Caco-2 (cell line): ENCODE measurements around the gene ZC3HAV1L. TPM values are rescaled to one million over a fixed set of nuclear protein-coding genes. Genes with fewer than 3 reads are reported as not detected.

Experiments
- BruUV-seq: library from RNA; stranded (reverse); fragments of 400-500 nt; replicated peaks from 2 replicates; lab custom pipeline; 2021; lab: Mats Ljungman, UMichigan
- CTCF ChIA-PET: fragments of 300-600 bp; sonication (Branson Sonifier 250); formaldehyde crosslinking; loops from one replicate; lab custom pipeline; 2022; ENCODE audit warnings: antibody characterized with exemption; lab: Charles Lee
- POLR2A ChIA-PET: fragments of 300-600 bp; sonication (Branson Sonifier 250); formaldehyde crosslinking; loops from one replicate; lab custom pipeline; 2022; ENCODE audit warnings: antibody characterized with exemption; lab: Charles Lee
- DNase-seq, 2 experiments: peaks; one replicate each; pipeline versions ENCODE4 v3.0.0 to v3.0.0-alpha.2; 2020 to 2022
- H3K27me3 ChIP-seq: replicated peaks from 2 replicates; pipeline ENCODE4 v1.6.0; 2011; ENCODE audit warnings: low read length; ENCODE audit not compliant: control insufficient read depth, insufficient read depth
- H3K36me3 ChIP-seq: 2 replicates; pipeline ENCODE4 v1.5.1; 2011; ENCODE audit warnings: low read length; ENCODE audit not compliant: control insufficient read depth, insufficient read depth
- H3K4me1 ChIP-seq: fragments of 250-450 bp; sonication (Bioruptor Pico); 2 replicates; pipeline ENCODE4 v1.5.1; 2020; ENCODE audit warnings: mild to moderate bottlenecking
- H3K4me3 ChIP-seq: 2 replicates; pipeline ENCODE4 v1.5.1; 2011; ENCODE audit warnings: low read depth, mild to moderate bottlenecking, control low read depth, low read length
- H3K9me3 ChIP-seq: fragments of 250-450 bp; sonication (Bioruptor Pico); 2 replicates; pipeline ENCODE4 v1.5.1; 2020; ENCODE audit warnings: mild to moderate bottlenecking, moderate library complexity
- H3K27ac Mint-ChIP-seq: one replicate; pipeline ENCODE4 v1.8.0; 2022; ENCODE audit warnings: mixed read lengths; ENCODE audit not compliant: unreplicated experiment
- H3K27me3 Mint-ChIP-seq: one replicate; pipeline ENCODE4 v1.8.0; 2022; ENCODE audit warnings: mixed read lengths; ENCODE audit not compliant: insufficient read depth, unreplicated experiment
- H3K36me3 Mint-ChIP-seq: one replicate; pipeline ENCODE4 v1.8.0; 2022; ENCODE audit warnings: mild to moderate bottlenecking, mixed read lengths; ENCODE audit not compliant: insufficient read depth, unreplicated experiment
- H3K4me1 Mint-ChIP-seq: one replicate; pipeline ENCODE4 v1.8.0; 2022; ENCODE audit warnings: low read depth, mixed read lengths; ENCODE audit not compliant: unreplicated experiment
- H3K4me3 Mint-ChIP-seq: one replicate; pipeline ENCODE4 v1.8.0; 2022; ENCODE audit warnings: mild to moderate bottlenecking, moderate library complexity, mixed read lengths; ENCODE audit not compliant: unreplicated experiment
- H3K9me3 Mint-ChIP-seq: one replicate; pipeline ENCODE4 v1.8.0; 2022; ENCODE audit warnings: mixed read lengths; ENCODE audit not compliant: unreplicated experiment
- CTCF ChIP-seq, 2 experiments: fragments of 200-600 bp in 1 of 2; IDR thresholded peaks; 1 replicate in 1 of 2; 2 replicates in 1 of 2; pipeline versions ENCODE4 v1.5.1 to v1.8.0; 2011 to 2022; ENCODE audit warnings: antibody characterized with exemption in 1 of 2, control low read depth in 1 of 2, inconsistent platforms in 1 of 2, low read depth in 1 of 2, low read length in 1 of 2, mild to moderate bottlenecking in 1 of 2, moderate library complexity in 1 of 2; ENCODE audit not compliant: insufficient read depth in 1 of 2, severe bottlenecking in 1 of 2, unreplicated experiment in 1 of 2
- intact Hi-C: fragments of 100-400 bp; cut with micrococcal nuclease; formaldehyde crosslinking; loops from one replicate; pipeline ENCODE4 v1.10.0; 2022; ENCODE audit not compliant: unreplicated experiment
- total RNA-seq: library from RNA; stranded (reverse); gene quantifications from 2 replicates; pipeline ENCODE4 v1.2.3, GENCODE V29; 2022

Gene ZC3HAV1L
- total RNA-seq, 1 experiment from 2014 or later: 24.6 TPM

- intact Hi-C loops: no loop called here
- Mint-ChIP-seq H3K9me3 (no peaks in the 10 kb centered on the region), H3K27me3 (no peaks in the 10 kb centered on the region), H3K36me3 (peaks cover 23% of the 10 kb centered on the region), H3K4me1 (no peaks in the 10 kb centered on the region), H3K27ac (no peak overlapping the region), H3K4me3 (no peak overlapping the region)
- no peak for TF ChIP-seq CTCF (IDR thresholded peaks at IDR 0.05; ENCODE audit: insufficient read depth in 1 of 2, low read depth in 1 of 2, low read length in 1 of 2, severe bottlenecking in 1 of 2, unreplicated experiment in 1 of 2)
- no TSS peak for BruUV-seq
- ChIA-PET POLR2A (no interaction called here), CTCF (no interaction called here)
- H3K4me1 ChIP-seq: no peaks in the 10 kb centered on the region
- no peak overlapping the region for H3K4me3 ChIP-seq
- no peak for DNase-seq
- H3K36me3 ChIP-seq: no peaks in the 10 kb centered on the region
- no peaks in the 10 kb centered on the region for H3K27me3 ChIP-seq
- H3K9me3 ChIP-seq: no peaks in the 10 kb centered on the region
Observed at GRCh38 chr7:139061416-139061815, 25.6 kb upstream of the ZC3HAV1L start.

- Histone ChIP-seq H3K4me3 (no peak overlapping the region), H3K36me3 (no peaks in the 10 kb centered on the region), H3K9me3 (no peaks in the 10 kb centered on the region), H3K27me3 (no peaks in the 10 kb centered on the region), H3K4me1 (no peaks in the 10 kb centered on the region)
- H3K36me3 Mint-ChIP-seq: peaks cover 29% of the 10 kb centered on the region
- H3K4me3 Mint-ChIP-seq: no peak overlapping the region
- no peak for DNase-seq
- ChIA-PET POLR2A (no interaction called here), CTCF (interaction anchor here (1.3 to 1.7 kb wide), 2 partner anchors 14 to 43 kb away, joined by 6 read pairs; no protein-coding TSS in a partner anchor)
- no peak for TF ChIP-seq CTCF (IDR thresholded peaks at IDR 0.05; ENCODE audit: insufficient read depth in 1 of 2, low read depth in 1 of 2, low read length in 1 of 2, severe bottlenecking in 1 of 2, unreplicated experiment in 1 of 2)
- H3K4me1 Mint-ChIP-seq: no peaks in the 10 kb centered on the region
- H3K9me3 Mint-ChIP-seq: no peaks in the 10 kb centered on the region
- intact Hi-C loops: no loop called here
- H3K27me3 Mint-ChIP-seq: no peaks in the 10 kb centered on the region
- H3K27ac Mint-ChIP-seq: no peak overlapping the region
- BruUV-seq: no TSS peak
Observed at GRCh38 chr7:139060695-139061237, 24.9 kb upstream of the ZC3HAV1L start.

GRCh38 chr7:139059905-139060304, 24.1 kb upstream of the ZC3HAV1L start:
- no peak for TF ChIP-seq CTCF (IDR thresholded peaks at IDR 0.05; ENCODE audit: insufficient read depth in 1 of 2, low read depth in 1 of 2, low read length in 1 of 2, severe bottlenecking in 1 of 2, unreplicated experiment in 1 of 2)
- H3K36me3 Mint-ChIP-seq: peaks cover 33% of the 10 kb centered on the region
- no peak overlapping the region for H3K4me3 Mint-ChIP-seq
- DNase-seq: no peak
- ChIA-PET CTCF (interaction anchor here (1.3 to 1.7 kb wide), 2 partner anchors 15 to 42 kb away, joined by 6 read pairs; no protein-coding TSS in a partner anchor), POLR2A (no interaction called here)
- H3K27me3 ChIP-seq: no peaks in the 10 kb centered on the region
- no peaks in the 10 kb centered on the region for H3K4me1 ChIP-seq
- H3K4me1 Mint-ChIP-seq: no peaks in the 10 kb centered on the region
- no peaks in the 10 kb centered on the region for H3K36me3 ChIP-seq
- no TSS peak for BruUV-seq
- H3K27ac Mint-ChIP-seq: no peak overlapping the region
- no peaks in the 10 kb centered on the region for H3K9me3 ChIP-seq
- no peaks in the 10 kb centered on the region for H3K27me3 Mint-ChIP-seq
- intact Hi-C loops: no loop called here
- H3K9me3 Mint-ChIP-seq: no peaks in the 10 kb centered on the region
- H3K4me3 ChIP-seq: no peak overlapping the region
